SK-N-SH treated with all-trans-retinoic acid at 6 μM for 48 hours (cell line): ENCODE data around the gene SLC16A6.

ENCODE experiments used
- ATAC-seq: fragments of 200-7000 bp; cut with Tn5 transposase; 3 replicates; pipeline ENCODE4 v1.9.1; 2020; ENCODE audit warnings: mild to moderate bottlenecking, moderate library complexity
- ARNTL ChIP-seq: fragments of 450-650 bp; formaldehyde crosslinking; IDR thresholded peaks from 2 replicates; pipeline ENCODE4 v1.5.0; 2020; ENCODE audit warnings: low read depth, mild to moderate bottlenecking, moderate library complexity, borderline replicate concordance
- BACH2 ChIP-seq: fragments of 250-450 bp; sonication (Bioruptor Pico); IDR thresholded peaks from 2 replicates; pipeline ENCODE4 v1.9.0; 2021; ENCODE audit warnings: mild to moderate bottlenecking, borderline replicate concordance
- CREB5 ChIP-seq: fragments of 250-450 bp; sonication (Bioruptor Pico); IDR thresholded peaks from 2 replicates; pipeline ENCODE4 v1.5.1; 2020; ENCODE audit warnings: low read depth, mild to moderate bottlenecking, moderate library complexity
- CSDC2 ChIP-seq: fragments of 250-450 bp; sonication (Bioruptor Pico); IDR thresholded peaks from 2 replicates; pipeline ENCODE4 v1.5.0; 2020; ENCODE audit warnings: mild to moderate bottlenecking, moderate library complexity
- CSRNP3 ChIP-seq: fragments of 250-450 bp; sonication (Bioruptor Pico); IDR thresholded peaks from 2 replicates; pipeline ENCODE4 v1.5.1; 2021; ENCODE audit warnings: mild to moderate bottlenecking, moderate library complexity
- ESRRG ChIP-seq: fragments of 250-450 bp; sonication (Bioruptor Pico); IDR thresholded peaks from 2 replicates; pipeline ENCODE4 v1.6.1; 2021; ENCODE audit warnings: mild to moderate bottlenecking
- GLIS3 ChIP-seq: fragments of 250-450 bp; sonication (Bioruptor Pico); IDR thresholded peaks from 2 replicates; pipeline ENCODE4 v1.5.0; 2020; ENCODE audit warnings: mild to moderate bottlenecking, moderate library complexity
- ISL1 ChIP-seq: fragments of 250-450 bp; sonication (Bioruptor Pico); IDR thresholded peaks from 2 replicates; pipeline ENCODE4 v2.1.2; 2022; ENCODE audit warnings: mild to moderate bottlenecking, moderate library complexity
- PATZ1 ChIP-seq: fragments of 250-450 bp; sonication (Bioruptor Pico); IDR thresholded peaks from 2 replicates; pipeline ENCODE4 v1.8.0; 2020; ENCODE audit warnings: mild to moderate bottlenecking, moderate library complexity, borderline replicate concordance
- POU6F1 ChIP-seq: fragments of 250-450 bp; sonication (Bioruptor Pico); IDR thresholded peaks from 2 replicates; pipeline ENCODE4 v1.8.0; 2021; ENCODE audit warnings: low read depth, mild to moderate bottlenecking, moderate library complexity, borderline replicate concordance
- PPARA ChIP-seq: fragments of 250-450 bp; sonication (Bioruptor Pico); IDR thresholded peaks from 2 replicates; pipeline ENCODE4 v1.5.0; 2020; ENCODE audit warnings: mild to moderate bottlenecking, borderline replicate concordance
- RARB ChIP-seq: fragments of 250-450 bp; sonication (Bioruptor Pico); IDR thresholded peaks from 2 replicates; pipeline ENCODE4 v1.8.0; 2021; ENCODE audit warnings: mild to moderate bottlenecking, moderate library complexity
- SNAI2 ChIP-seq: fragments of 250-450 bp; sonication (Bioruptor Pico); IDR thresholded peaks from 2 replicates; pipeline ENCODE4 v1.5.0; 2020; ENCODE audit warnings: mild to moderate bottlenecking, moderate library complexity
- TCF4 ChIP-seq: fragments of 250-450 bp; sonication (Bioruptor Pico); IDR thresholded peaks from 2 replicates; pipeline ENCODE4 v1.8.0; 2021; ENCODE audit warnings: mild to moderate bottlenecking, moderate library complexity, borderline replicate concordance
- TOX ChIP-seq: fragments of 250-450 bp; sonication (Bioruptor Pico); IDR thresholded peaks from 2 replicates; pipeline ENCODE4 v1.8.0; 2021; ENCODE audit warnings: mild to moderate bottlenecking, moderate library complexity, borderline replicate concordance
- TSHZ2 ChIP-seq: fragments of 250-450 bp; sonication (Bioruptor Pico); IDR thresholded peaks from 2 replicates; pipeline ENCODE4 v1.5.0; 2020; ENCODE audit warnings: mild to moderate bottlenecking, moderate library complexity
- ZC3H10 ChIP-seq: fragments of 250-450 bp; sonication (Bioruptor Pico); IDR thresholded peaks from 2 replicates; pipeline ENCODE4 v1.5.1; 2021; ENCODE audit warnings: mild to moderate bottlenecking, moderate library complexity
- ZFP3 ChIP-seq: fragments of 250-450 bp; sonication (Bioruptor Pico); IDR thresholded peaks from 2 replicates; pipeline ENCODE4 v1.5.0; 2020; ENCODE audit warnings: mild to moderate bottlenecking, moderate library complexity
- ZFP30 ChIP-seq: fragments of 450-650 bp; formaldehyde crosslinking; IDR thresholded peaks from 2 replicates; pipeline ENCODE4 v1.5.0; 2022; ENCODE audit warnings: mild to moderate bottlenecking, moderate library complexity
- ZNF565 ChIP-seq: fragments of 450-650 bp; formaldehyde crosslinking; conservative IDR thresholded peaks from 2 replicates; pipeline ENCODE4 v1.5.0; 2020; ENCODE audit warnings: low read depth, mild to moderate bottlenecking, moderate library complexity
- ZNF8 ChIP-seq: fragments of 450-650 bp; formaldehyde crosslinking; IDR thresholded peaks from 2 replicates; pipeline ENCODE4 v1.5.0; 2020; ENCODE audit warnings: mild to moderate bottlenecking, moderate library complexity

Gene SLC16A6

GRCh38 chr17:68329331-68329730 is 38.4 kb upstream of the SLC16A6 start:
- TF ChIP-seq POU6F1 (CRISPR knock-in tag): no peak
- no peak for TF ChIP-seq GLIS3 (CRISPR knock-in tag)
- TF ChIP-seq CREB5 (CRISPR knock-in tag): no peak
- no peak for TF ChIP-seq SNAI2 (CRISPR knock-in tag)
- TF ChIP-seq TOX (CRISPR knock-in tag): no peak
- no peak for TF ChIP-seq ISL1 (CRISPR knock-in tag)
- no peak for TF ChIP-seq ZNF565 (CRISPR knock-in tag)
- TF ChIP-seq ZNF8: no peak
- no peak for TF ChIP-seq ARNTL (CRISPR knock-in tag)
- no peak for TF ChIP-seq CSDC2
- no peak for TF ChIP-seq TCF4 (CRISPR knock-in tag)
- no peak for TF ChIP-seq ZC3H10
- TF ChIP-seq PATZ1 (CRISPR knock-in tag): no peak
- no peak for TF ChIP-seq CSRNP3 (CRISPR knock-in tag)
- TF ChIP-seq ESRRG: no peak
- no peak for TF ChIP-seq RARB (CRISPR knock-in tag)
- ATAC-seq: no peak

- TF ChIP-seq CSDC2 (no peak), ZFP30 (CRISPR knock-in tag) (no peak), ZFP3 (CRISPR knock-in tag) (no peak), TOX (CRISPR knock-in tag) (no peak), TCF4 (CRISPR knock-in tag) (no peak), ZNF565 (CRISPR knock-in tag) (no peak), PATZ1 (CRISPR knock-in tag) (no peak), SNAI2 (CRISPR knock-in tag) (no peak), ISL1 (CRISPR knock-in tag) (no peak), ZNF8 (no peak), POU6F1 (CRISPR knock-in tag) (no peak), CSRNP3 (CRISPR knock-in tag) (no peak), ARNTL (CRISPR knock-in tag) (no peak), PPARA (CRISPR knock-in tag) (no peak), RARB (CRISPR knock-in tag) (no peak), ZC3H10 (no peak), TSHZ2 (CRISPR knock-in tag) (no peak), ESRRG (no peak), CREB5 (CRISPR knock-in tag) (no peak), BACH2 (CRISPR knock-in tag) (no peak)
- no peak for ATAC-seq
Observed at GRCh38 chr17:68328676-68329075, 37.7 kb upstream of the SLC16A6 start.
